BE2C (cell line): ENCODE results near the gene ZNF710.

Experiments
- DNase-seq: peaks from one replicate; pipeline ENCODE4 v3.0.0-alpha.2; 2020
- H3K27me3 ChIP-seq: fragments of 250-450 bp; sonication (Bioruptor Pico); 2 replicates; pipeline ENCODE4 v1.5.1; 2020; ENCODE audit warnings: mild to moderate bottlenecking
- H3K36me3 ChIP-seq: fragments of 250-450 bp; sonication (Bioruptor Pico); 2 replicates; pipeline ENCODE4 v1.5.1; 2020; ENCODE audit warnings: mild to moderate bottlenecking
- H3K4me1 ChIP-seq: fragments of 250-450 bp; sonication (Bioruptor Pico); 2 replicates; pipeline ENCODE4 v1.5.1; 2020
- H3K4me3 ChIP-seq: 2 replicates; pipeline ENCODE4 v1.5.1; 2011; ENCODE audit warnings: low read depth, low read length
- H3K9me3 ChIP-seq: fragments of 250-450 bp; sonication (Bioruptor Pico); 2 replicates; pipeline ENCODE4 v1.5.1; 2020
- TF ChIP-seq, protein P1 (sequence below): IDR thresholded peaks from 2 replicates; pipeline ENCODE4 v1.5.1; 2012; ENCODE audit warnings: mild to moderate bottlenecking, low read depth, low read length

Gene ZNF710

DNA sequence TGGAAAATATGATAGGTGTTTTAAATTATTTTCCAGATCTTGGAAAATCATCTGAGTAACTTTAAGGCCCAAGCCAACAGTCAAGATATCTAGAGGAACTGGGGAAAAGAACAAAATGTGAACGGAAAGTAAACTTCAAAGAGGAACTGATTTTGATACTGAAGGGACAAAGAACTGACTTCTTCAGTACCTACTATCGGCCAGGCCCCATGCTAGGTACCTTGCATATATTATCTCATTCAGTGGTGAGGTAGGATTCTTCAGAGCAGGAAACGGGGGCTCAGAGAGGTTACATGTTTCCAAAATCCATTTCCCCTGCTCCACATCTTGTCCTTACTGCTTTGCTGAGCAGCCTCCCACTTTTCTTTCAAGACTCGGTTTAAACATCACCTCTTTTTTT lies 9.8 kb upstream of the ZNF710 start:
- no peaks in the 10 kb centered on the region for H3K9me3 ChIP-seq
- no peaks in the 10 kb centered on the region for H3K27me3 ChIP-seq
- TF ChIP-seq, protein P1, sequence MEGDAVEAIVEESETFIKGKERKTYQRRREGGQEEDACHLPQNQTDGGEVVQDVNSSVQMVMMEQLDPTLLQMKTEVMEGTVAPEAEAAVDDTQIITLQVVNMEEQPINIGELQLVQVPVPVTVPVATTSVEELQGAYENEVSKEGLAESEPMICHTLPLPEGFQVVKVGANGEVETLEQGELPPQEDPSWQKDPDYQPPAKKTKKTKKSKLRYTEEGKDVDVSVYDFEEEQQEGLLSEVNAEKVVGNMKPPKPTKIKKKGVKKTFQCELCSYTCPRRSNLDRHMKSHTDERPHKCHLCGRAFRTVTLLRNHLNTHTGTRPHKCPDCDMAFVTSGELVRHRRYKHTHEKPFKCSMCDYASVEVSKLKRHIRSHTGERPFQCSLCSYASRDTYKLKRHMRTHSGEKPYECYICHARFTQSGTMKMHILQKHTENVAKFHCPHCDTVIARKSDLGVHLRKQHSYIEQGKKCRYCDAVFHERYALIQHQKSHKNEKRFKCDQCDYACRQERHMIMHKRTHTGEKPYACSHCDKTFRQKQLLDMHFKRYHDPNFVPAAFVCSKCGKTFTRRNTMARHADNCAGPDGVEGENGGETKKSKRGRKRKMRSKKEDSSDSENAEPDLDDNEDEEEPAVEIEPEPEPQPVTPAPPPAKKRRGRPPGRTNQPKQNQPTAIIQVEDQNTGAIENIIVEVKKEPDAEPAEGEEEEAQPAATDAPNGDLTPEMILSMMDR = no peak
- H3K4me1 ChIP-seq = no peaks in the 10 kb centered on the region
- H3K36me3 ChIP-seq = no peaks in the 10 kb centered on the region
- no peak for DNase-seq
- no peak overlapping the region for H3K4me3 ChIP-seq

DNA sequence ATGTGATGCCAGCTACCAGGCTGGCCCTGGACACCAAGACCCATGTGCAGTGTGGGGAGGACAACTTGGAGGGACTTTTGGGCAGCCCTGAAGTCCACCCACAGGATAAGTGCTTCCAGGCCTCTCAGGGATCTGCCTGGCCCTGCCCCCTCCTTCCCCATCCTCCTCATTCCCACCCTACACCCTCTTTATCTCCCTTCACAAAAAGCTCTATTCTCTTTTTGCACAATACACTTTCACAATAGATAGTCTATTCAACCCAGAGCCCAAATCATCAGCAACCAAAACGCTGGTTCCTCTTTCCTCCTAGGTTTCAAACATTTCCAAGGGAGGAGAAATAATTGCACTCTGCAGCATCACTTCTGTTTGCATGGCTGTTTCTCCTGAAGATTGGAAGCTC lies 7.8 kb upstream of the ZNF710 start:
- Histone ChIP-seq H3K4me3 (no peak overlapping the region), H3K4me1 (no peaks in the 10 kb centered on the region), H3K36me3 (no peaks in the 10 kb centered on the region), H3K9me3 (no peaks in the 10 kb centered on the region), H3K27me3 (no peaks in the 10 kb centered on the region)
- no peak for DNase-seq
- TF ChIP-seq, protein P1 = no peak

DNA sequence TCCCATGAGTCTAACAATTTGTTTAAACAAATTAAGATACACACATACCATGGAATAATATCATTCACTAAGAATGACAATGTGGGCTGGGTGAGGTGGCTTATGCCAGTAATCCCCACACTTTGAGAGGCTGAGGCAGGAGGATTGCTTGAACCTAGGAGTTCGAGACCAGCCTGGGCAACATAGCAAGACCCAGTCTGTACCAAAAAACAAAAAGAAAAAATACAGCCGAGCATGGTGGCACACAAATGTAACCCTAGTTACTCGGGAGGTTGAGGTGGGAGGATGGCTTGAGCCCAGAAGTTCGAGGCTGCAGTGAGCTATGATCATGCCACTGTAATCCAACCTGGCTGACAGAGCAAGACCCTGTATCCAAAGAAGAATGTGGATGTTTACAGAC lies 4.0 kb upstream of the ZNF710 start:
- H3K4me1 ChIP-seq = no peaks in the 10 kb centered on the region
- no peak overlapping the region for H3K4me3 ChIP-seq
- DNase-seq = no peak

DNA sequence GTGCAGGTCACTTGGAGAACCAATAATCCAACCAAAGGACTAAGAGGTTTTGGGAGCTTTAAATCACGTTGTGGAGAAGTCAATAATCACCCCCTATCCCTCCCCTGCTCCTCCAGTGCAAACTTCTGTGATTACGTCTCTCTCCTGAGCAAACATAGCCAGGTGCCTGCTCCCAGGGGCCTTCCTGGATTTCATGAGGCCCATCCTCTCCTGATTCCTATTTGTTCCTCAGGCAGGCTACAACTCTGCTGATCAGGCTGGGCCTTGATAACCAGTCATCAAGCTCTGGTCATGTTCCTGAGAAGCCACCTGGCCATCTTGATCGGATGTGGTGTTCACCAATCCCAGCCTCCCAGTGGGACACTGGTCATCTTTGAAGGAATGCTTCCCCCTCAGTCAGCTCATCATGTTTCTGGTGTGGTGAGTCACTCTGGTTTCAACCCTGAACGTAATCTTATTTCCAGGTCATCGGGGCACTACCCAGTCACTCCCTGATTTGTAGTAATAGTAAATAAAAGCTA lies 2.9 kb upstream of the ZNF710 start:
- TF ChIP-seq, protein P1 = no peak

More for the DNA sequence above, 4.0 kb upstream of the ZNF710 start:
- H3K9me3 ChIP-seq = no peaks in the 10 kb centered on the region
- TF ChIP-seq, protein P1 = no peak
- H3K27me3 ChIP-seq = no peaks in the 10 kb centered on the region
- no peaks in the 10 kb centered on the region for H3K36me3 ChIP-seq

DNA sequence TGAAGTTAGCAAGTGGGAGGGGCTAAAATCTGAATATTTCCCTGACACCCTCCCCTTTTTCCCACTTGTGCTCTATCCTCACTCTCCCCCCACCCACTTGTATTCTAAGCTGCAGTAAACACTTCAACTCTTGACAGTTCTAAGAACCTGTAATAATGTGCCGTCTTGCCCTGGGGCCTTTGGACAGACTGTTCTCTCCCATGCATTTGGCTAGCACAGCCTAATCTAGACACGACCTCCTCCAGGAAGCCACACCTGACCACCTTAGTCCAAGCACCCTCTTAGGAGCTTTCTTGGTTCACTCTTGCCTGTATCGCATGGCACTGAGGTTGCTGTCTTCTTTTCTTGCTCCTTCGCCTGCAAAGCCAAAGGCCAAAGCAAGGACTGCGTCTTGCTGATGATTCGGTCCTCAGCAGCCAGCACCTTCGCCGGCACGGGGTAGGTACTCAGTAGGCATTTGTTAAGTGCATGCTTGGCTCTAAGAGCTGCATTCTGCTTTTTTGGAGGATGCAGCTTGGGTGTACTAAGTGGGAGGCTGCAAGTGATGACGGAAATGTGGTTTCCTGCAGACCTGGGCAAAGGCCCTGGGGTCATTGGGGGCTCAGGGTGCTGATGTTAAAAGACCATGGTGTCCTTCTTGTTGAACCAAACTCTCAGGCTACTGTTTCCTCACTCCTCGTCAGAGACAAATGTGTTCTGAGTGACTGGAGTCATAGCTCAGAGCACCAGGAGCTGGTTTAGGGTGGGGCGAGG lies 2.0 kb upstream of the ZNF710 start:
- Histone ChIP-seq H3K4me3 (no peak overlapping the region), H3K4me1 (no peaks in the 10 kb centered on the region; the same call in 1 of the 2 replicates)
- TF ChIP-seq, protein P1 = no peak

More for the DNA sequence above, 2.9 kb upstream of the ZNF710 start:
- H3K4me1 ChIP-seq = no peaks in the 10 kb centered on the region; the same call in 1 of the 2 replicates
- no peaks in the 10 kb centered on the region for H3K36me3 ChIP-seq
- no peaks in the 10 kb centered on the region for H3K9me3 ChIP-seq
- no peaks in the 10 kb centered on the region for H3K27me3 ChIP-seq
- H3K4me3 ChIP-seq = no peak overlapping the region
- no peak for DNase-seq

DNA sequence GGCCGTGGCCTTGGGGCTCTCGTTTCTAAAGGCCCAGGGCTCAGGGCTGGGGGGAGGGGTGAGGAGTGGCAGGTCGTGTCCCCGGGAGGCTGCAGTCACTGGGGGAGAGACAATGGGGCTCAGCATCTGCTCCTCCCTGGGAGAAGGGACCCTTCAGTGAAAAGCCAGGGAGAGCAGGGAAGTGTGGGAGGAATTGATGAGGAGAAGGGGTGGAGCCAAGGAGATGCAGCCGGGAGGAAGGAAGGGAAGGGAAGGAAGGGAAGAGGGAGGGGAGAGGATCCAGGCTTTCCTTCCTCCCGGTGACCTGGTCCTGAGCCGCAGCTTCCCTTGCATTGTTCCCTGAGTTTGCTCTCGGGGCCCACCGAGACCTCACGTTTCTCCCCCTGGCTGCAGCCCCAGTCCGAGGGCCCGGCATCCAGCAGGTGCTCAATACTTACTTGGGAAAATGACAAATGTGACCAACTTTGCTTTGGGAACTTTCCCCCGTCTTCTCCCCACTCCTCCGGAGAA lies 1.4 kb upstream of the ZNF710 start:
- Histone ChIP-seq H3K9me3 (no peaks in the 10 kb centered on the region), H3K4me1 (no peaks in the 10 kb centered on the region; the same call in 1 of the 2 replicates), H3K27me3 (no peaks in the 10 kb centered on the region), H3K36me3 (no peaks in the 10 kb centered on the region), H3K4me3 (no peak overlapping the region)
- TF ChIP-seq, protein P1 = no peak
- no peak for DNase-seq

More for the DNA sequence above, 2.0 kb upstream of the ZNF710 start:
- Histone ChIP-seq H3K36me3 (no peaks in the 10 kb centered on the region), H3K27me3 (no peaks in the 10 kb centered on the region), H3K9me3 (no peaks in the 10 kb centered on the region)
- no peak for DNase-seq
